Body of pancreas (tissue), 4 donors: Measurements from ENCODE around the gene PDE8B. TPM values are rescaled to one million over a fixed set of nuclear protein-coding genes. Genes with fewer than 3 reads are reported as not detected.

Experiments
- ATAC-seq: fragments of 150-250 bp; one replicate; pipeline ENCODE4 v1.9.1; 2016
- DNase-seq, 4 donors: peaks; one replicate each; pipeline ENCODE4 v3.0.0-alpha.2; 2019
- H3K27ac ChIP-seq, 4 donors: fragments of 200-600 bp; sonication (generic); 1 replicate in 3 of 4; 2 replicates in 1 of 4; pipeline versions ENCODE4 v1.5.1 to v1.6.1; 2016 to 2019; ENCODE audit warnings: mild to moderate bottlenecking in 1 of 4, mixed read lengths in 1 of 4, moderate library complexity in 1 of 4
- H3K27me3 ChIP-seq, 2 donors: fragments of 200-600 bp; sonication (generic); one replicate each; pipeline ENCODE4 v1.6.0; 2016; ENCODE audit warnings: mild to moderate bottlenecking in 1 of 2
- H3K36me3 ChIP-seq, 2 donors: fragments of 200-600 bp; sonication (generic); replicated peaks in 1 of 2; 2 replicates each; pipeline ENCODE4 v1.5.1; 2016; ENCODE audit warnings: low read depth in 2 of 2; ENCODE audit not compliant: insufficient read depth in 1 of 2
- H3K4me1 ChIP-seq: fragments of 200-600 bp; sonication (generic); one replicate; pipeline ENCODE4 v1.6.0; 2016
- H3K4me3 ChIP-seq, 2 donors: fragments of 200-600 bp; sonication (generic); 1 replicate in 1 of 2; 2 replicates in 1 of 2; pipeline ENCODE4 v1.5.1; 2016 to 2019
- H3K9me3 ChIP-seq, 3 donors: fragments of 200-600 bp; sonication (generic); 1 replicate in 2 of 3; 2 replicates in 1 of 3; pipeline ENCODE4 v1.5.1; 2016
- POLR2A ChIP-seq, 3 donors: fragments of 450-650 bp; IDR thresholded peaks; one replicate each; pipeline ENCODE4 v1.6.1; 2016; ENCODE audit warnings: antibody characterized with exemption in 3 of 3, mild to moderate bottlenecking in 2 of 3
- WGBS, 2 donors: methylation state at CpG; one replicate each; pipeline ENCODE4 v1.1.5; 2017; 5-methylcytosine and 5-hydroxymethylcytosine counted together
- intact Hi-C: fragments of 100-400 bp; cut with DNase I; formaldehyde crosslinking; loops from one replicate; pipeline ENCODE4 v1.15.1; 2023
- total RNA-seq, 2 donors: library from RNA; depleted of rRNA; stranded (reverse); fragments of >200 nt; gene quantifications; one replicate each; pipeline ENCODE4 v1.1.0, GENCODE V29; 2016
- TF ChIP-seq, protein P1 (sequence below), 7 experiments: fragments of 450-650 bp in 4 of 7; fragments of 200-600 bp in 3 of 7; sonication (generic) in 3 of 7; IDR thresholded peaks; one replicate each; pipeline ENCODE4 v1.5.1; 2016 to 2019; ENCODE audit warnings: antibody characterized with exemption in 7 of 7

Gene PDE8B
- total RNA-seq, 2 donors from 2014 or later = 8.3 to 15.8 TPM

GRCh38 chr5:77356740-77357139 lies 146.3 kb downstream of the PDE8B start:
- H3K27me3 ChIP-seq = no peaks in the 10 kb centered on the region
- no peaks in the 10 kb centered on the region for H3K36me3 ChIP-seq
- no peaks in the 10 kb centered on the region for H3K9me3 ChIP-seq
- ATAC-seq = peak; percentile 30
- no peak for DNase-seq
- TF ChIP-seq, protein P1, sequence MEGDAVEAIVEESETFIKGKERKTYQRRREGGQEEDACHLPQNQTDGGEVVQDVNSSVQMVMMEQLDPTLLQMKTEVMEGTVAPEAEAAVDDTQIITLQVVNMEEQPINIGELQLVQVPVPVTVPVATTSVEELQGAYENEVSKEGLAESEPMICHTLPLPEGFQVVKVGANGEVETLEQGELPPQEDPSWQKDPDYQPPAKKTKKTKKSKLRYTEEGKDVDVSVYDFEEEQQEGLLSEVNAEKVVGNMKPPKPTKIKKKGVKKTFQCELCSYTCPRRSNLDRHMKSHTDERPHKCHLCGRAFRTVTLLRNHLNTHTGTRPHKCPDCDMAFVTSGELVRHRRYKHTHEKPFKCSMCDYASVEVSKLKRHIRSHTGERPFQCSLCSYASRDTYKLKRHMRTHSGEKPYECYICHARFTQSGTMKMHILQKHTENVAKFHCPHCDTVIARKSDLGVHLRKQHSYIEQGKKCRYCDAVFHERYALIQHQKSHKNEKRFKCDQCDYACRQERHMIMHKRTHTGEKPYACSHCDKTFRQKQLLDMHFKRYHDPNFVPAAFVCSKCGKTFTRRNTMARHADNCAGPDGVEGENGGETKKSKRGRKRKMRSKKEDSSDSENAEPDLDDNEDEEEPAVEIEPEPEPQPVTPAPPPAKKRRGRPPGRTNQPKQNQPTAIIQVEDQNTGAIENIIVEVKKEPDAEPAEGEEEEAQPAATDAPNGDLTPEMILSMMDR (IDR thresholded peaks at IDR 0.05) = no peak
- TF ChIP-seq POLR2A (IDR thresholded peaks at IDR 0.05) = no peak
- H3K27ac ChIP-seq = no peak overlapping the region
- intact Hi-C loops = no loop called here
- no peaks in the 10 kb centered on the region for H3K4me1 ChIP-seq
- 63 to 66% methylated on average over 3 of the region's 3 CpGs for WGBS, 2 donors
- H3K4me3 ChIP-seq = no peak overlapping the region

- TF ChIP-seq, protein P1 (IDR thresholded peaks at IDR 0.05) = no peak
- TF ChIP-seq POLR2A (IDR thresholded peaks at IDR 0.05) = no peak
- Histone ChIP-seq H3K9me3 (no peaks in the 10 kb centered on the region), H3K4me3 (no peak overlapping the region), H3K27me3 (no peaks in the 10 kb centered on the region), H3K36me3 (no peaks in the 10 kb centered on the region), H3K4me1 (no peaks in the 10 kb centered on the region), H3K27ac (no peak overlapping the region)
- no peak for ATAC-seq
- no peak for DNase-seq
- intact Hi-C loops = no loop called here
- WGBS, 2 donors = 50 to 55% methylated on average over 10 of the region's 10 CpGs
These were observed 148.1 kb downstream of the PDE8B start for GRCh38 chr5:77358255-77359205.

DNA sequence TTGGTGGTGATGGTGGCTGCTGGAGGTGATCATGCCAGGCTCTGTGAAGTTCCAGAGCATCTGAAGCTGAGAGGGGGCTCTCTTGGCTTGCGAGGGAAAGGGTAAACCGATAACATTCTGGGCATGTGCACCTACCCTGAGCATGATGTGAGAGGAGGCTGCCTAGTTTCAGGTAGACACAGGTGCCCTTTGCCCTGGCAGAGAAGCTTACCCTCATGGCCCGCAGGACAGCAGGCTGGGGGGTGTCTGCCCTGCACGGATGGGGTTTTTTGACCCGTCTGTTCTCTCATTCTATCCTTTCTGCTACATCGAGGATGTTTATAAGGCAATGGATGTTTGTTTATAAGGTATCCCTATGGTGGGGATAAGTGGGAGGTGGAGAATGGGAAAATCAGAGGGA lies 148.8 kb downstream of the PDE8B start:
- no peak for ATAC-seq
- Histone ChIP-seq H3K4me3 (no peak overlapping the region), H3K27ac (no peak overlapping the region), H3K9me3 (no peaks in the 10 kb centered on the region), H3K27me3 (no peaks in the 10 kb centered on the region), H3K36me3 (no peaks in the 10 kb centered on the region), H3K4me1 (no peaks in the 10 kb centered on the region)
- TF ChIP-seq, protein P1 (IDR thresholded peaks at IDR 0.05) = no peak
- no peak for TF ChIP-seq POLR2A (IDR thresholded peaks at IDR 0.05)
- 54 to 71% methylated on average over 6 of the region's 6 CpGs for WGBS, 2 donors
- DNase-seq = no peak
- intact Hi-C loops = no loop called here

DNA sequence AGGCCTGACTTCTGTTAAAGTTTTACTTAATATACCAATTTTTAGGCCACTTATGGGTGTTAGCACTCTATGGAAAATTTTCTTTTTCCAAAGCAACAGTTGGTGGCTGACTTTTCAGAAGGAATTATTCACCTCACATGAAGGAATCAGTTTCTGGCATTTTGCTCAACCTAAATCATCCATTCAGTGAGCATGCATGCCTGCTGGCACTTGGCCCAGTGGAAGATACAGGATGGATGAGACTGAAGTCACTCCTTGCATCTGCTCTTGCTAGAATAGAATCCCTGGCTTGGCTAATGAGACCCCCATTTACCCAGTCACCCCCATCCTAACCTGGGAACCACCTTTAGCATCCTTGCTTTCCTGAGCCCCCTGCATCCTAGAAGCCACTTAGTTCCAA lies 149.9 kb downstream of the PDE8B start:
- Histone ChIP-seq H3K27ac (no peak overlapping the region), H3K27me3 (no peaks in the 10 kb centered on the region), H3K9me3 (no peaks in the 10 kb centered on the region), H3K4me1 (no peaks in the 10 kb centered on the region), H3K36me3 (no peaks in the 10 kb centered on the region), H3K4me3 (no peak overlapping the region)
- peak in 1 of 4 donors; percentile 10 for DNase-seq
- intact Hi-C loops = no loop called here
- ATAC-seq = no peak
- TF ChIP-seq, protein P1 (IDR thresholded peaks at IDR 0.05) = no peak
- TF ChIP-seq POLR2A (IDR thresholded peaks at IDR 0.05) = no peak

DNA sequence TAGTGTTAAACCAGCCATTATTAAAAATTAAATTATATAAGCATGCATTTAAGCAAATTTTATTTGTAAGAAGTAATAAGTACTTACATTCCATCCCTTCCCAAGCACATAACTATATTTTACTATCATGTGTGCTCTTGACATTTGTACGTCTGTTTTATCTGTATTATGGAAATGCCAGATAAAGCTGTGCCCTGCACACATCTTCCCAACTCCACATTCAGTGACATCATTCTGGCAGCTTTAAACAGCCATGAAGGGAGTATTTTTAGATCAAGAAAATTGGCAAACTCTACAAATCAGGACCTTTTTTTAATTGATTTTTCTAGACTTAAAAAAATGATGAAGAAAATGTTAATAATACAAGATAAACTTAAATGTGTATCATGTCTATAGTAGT lies 150.5 kb downstream of the PDE8B start:
- Histone ChIP-seq H3K9me3 (no peaks in the 10 kb centered on the region), H3K27ac (no peak overlapping the region), H3K4me3 (no peak overlapping the region), H3K4me1 (no peaks in the 10 kb centered on the region), H3K27me3 (no peaks in the 10 kb centered on the region), H3K36me3 (no peaks in the 10 kb centered on the region)
- intact Hi-C loops = no loop called here
- DNase-seq = no peak
- WGBS, 2 donors = 43 to 44% methylated on average over 1 of the region's 1 CpG
- no peak for ATAC-seq
- TF ChIP-seq, protein P1 (IDR thresholded peaks at IDR 0.05) = no peak
- TF ChIP-seq POLR2A (IDR thresholded peaks at IDR 0.05) = no peak
